ENCODE results near the gene MSMP. TPM values are rescaled to one million over a fixed set of nuclear protein-coding genes. Genes with fewer than 3 reads are reported as not detected.

The MSMP gene
- total RNA-seq, 1 experiment from 2014 or later, result 2.1 TPM

DNA sequence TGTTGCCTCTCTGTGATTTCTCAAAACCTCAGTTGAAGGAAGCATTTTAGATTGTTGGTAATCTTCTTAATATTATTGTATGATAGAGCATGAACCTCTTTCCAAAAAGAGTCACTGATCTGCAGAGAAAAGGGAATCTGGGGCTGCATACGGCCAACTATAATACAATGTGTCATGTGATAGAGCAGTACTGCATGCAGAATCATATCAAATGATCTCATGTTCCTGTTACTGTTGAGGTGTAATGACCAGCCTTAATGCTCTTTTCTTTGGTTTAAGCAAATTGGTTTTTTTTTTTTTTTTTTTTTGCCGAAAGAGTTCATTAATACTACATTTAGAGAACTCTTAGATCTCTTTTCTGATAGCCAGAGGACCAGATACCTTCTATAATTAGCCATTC lies 12.9 kb upstream of the MSMP start:
- H3K4me1 Mint-ChIP-seq, result peaks cover 9% of the 10 kb centered on the region
- H3K27ac Mint-ChIP-seq, result no peak overlapping the region
- no peaks in the 10 kb centered on the region for H3K36me3 Mint-ChIP-seq
- POLR2A ChIA-PET, result no interaction called here
- no peak overlapping the region for H3K4me3 Mint-ChIP-seq
- DNase-seq (ENCODE audit: low spot score) (no peak), ATAC-seq (no peak)
- no peak for TF ChIP-seq GTF2I (CRISPR knock-in tag; conservative IDR thresholded peaks at IDR 0.05)
- H3K27me3 Mint-ChIP-seq (ENCODE audit: low read depth), result no peaks in the 10 kb centered on the region
- CTCF ChIA-PET, result interaction anchor here (1.1 kb wide), 1 partner anchor 70 kb away, joined by 3 read pairs; no protein-coding TSS in a partner anchor
- H3K9me3 Mint-ChIP-seq, result no peaks in the 10 kb centered on the region

- peaks cover 3% of the 10 kb centered on the region; the same call in 1 of the 2 replicates for H3K36me3 Mint-ChIP-seq
- no peak overlapping the region for H3K27ac Mint-ChIP-seq
- no peak for DNase-seq (ENCODE audit: low spot score)
- peaks cover 20% of the 10 kb centered on the region for H3K4me1 Mint-ChIP-seq
- H3K27me3 Mint-ChIP-seq (ENCODE audit: low read depth), result no peaks in the 10 kb centered on the region
- no peak overlapping the region for H3K4me3 Mint-ChIP-seq
- H3K9me3 Mint-ChIP-seq, result no peaks in the 10 kb centered on the region
- CTCF ChIA-PET, result interaction anchor here (0.6 kb wide), 1 partner anchor 18 kb away, joined by 3 read pairs; no protein-coding TSS in a partner anchor
- no peak for ATAC-seq
- POLR2A ChIA-PET, result no interaction called here
- no peak for TF ChIP-seq AFF4 (CRISPR knock-in tag; IDR thresholded peaks at IDR 0.05; ENCODE audit: borderline replicate concordance)
- TF ChIP-seq, protein P1, sequence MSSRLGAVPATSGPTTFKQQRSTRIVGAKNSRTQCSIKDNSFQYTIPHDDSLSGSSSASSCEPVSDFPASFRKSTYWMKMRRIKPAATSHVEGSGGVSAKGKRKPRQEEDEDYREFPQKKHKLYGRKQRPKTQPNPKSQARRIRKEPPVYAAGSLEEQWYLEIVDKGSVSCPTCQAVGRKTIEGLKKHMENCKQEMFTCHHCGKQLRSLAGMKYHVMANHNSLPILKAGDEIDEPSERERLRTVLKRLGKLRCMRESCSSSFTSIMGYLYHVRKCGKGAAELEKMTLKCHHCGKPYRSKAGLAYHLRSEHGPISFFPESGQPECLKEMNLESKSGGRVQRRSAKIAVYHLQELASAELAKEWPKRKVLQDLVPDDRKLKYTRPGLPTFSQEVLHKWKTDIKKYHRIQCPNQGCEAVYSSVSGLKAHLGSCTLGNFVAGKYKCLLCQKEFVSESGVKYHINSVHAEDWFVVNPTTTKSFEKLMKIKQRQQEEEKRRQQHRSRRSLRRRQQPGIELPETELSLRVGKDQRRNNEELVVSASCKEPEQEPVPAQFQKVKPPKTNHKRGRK (CRISPR knock-in tag; IDR thresholded peaks at IDR 0.05; ENCODE audit: borderline replicate concordance), result no peak
- no peak for TF ChIP-seq ZNF121 (CRISPR knock-in tag; IDR thresholded peaks at IDR 0.05)
- TF ChIP-seq ERG (CRISPR knock-in tag; IDR thresholded peaks at IDR 0.05), result no peak
- no peak for TF ChIP-seq ZNF396 (CRISPR knock-in tag; IDR thresholded peaks at IDR 0.05; ENCODE audit: borderline replicate concordance)
- TF ChIP-seq ESRRA (CRISPR knock-in tag; IDR thresholded peaks at IDR 0.05; ENCODE audit: borderline replicate concordance), result no peak
- no peak for TF ChIP-seq FOXP1 (CRISPR knock-in tag; IDR thresholded peaks at IDR 0.05; ENCODE audit: borderline replicate concordance)
- no peak for TF ChIP-seq ATF1 (CRISPR knock-in tag; IDR thresholded peaks at IDR 0.05)
- no peak for TF ChIP-seq EMX1 (CRISPR knock-in tag; IDR thresholded peaks at IDR 0.05)
- no peak for TF ChIP-seq ZNF423 (CRISPR knock-in tag; IDR thresholded peaks at IDR 0.05)
- TF ChIP-seq E2F5 (CRISPR knock-in tag; IDR thresholded peaks at IDR 0.05), result no peak
- TF ChIP-seq STAT6 (CRISPR knock-in tag; conservative IDR thresholded peaks at IDR 0.05; ENCODE audit: low read depth), result no peak
- TF ChIP-seq ZNF219 (CRISPR knock-in tag; IDR thresholded peaks at IDR 0.05; ENCODE audit: borderline replicate concordance), result no peak
- no peak for TF ChIP-seq SMAD4 (CRISPR knock-in tag; IDR thresholded peaks at IDR 0.05)
- TF ChIP-seq ZNF416 (CRISPR knock-in tag; IDR thresholded peaks at IDR 0.05), result no peak
- TF ChIP-seq HMGA2 (CRISPR knock-in tag; IDR thresholded peaks at IDR 0.05), result no peak
- TF ChIP-seq KAT7 (CRISPR knock-in tag; IDR thresholded peaks at IDR 0.05; ENCODE audit: borderline replicate concordance), result no peak
Measured at GRCh38 chr9:35763803-35764202, 9.7 kb upstream of the MSMP start.

Data from WTC11 (cell line).